ENCODE results near the gene KLHL29.

KLHL29 gene

GRCh38 chr2:23531280-23531679 is 146.3 kb downstream of the KLHL29 start:
- DNase-seq (ENCODE audit: low read depth) = no peak

GRCh38 chr2:23531881-23532280 is 146.9 kb downstream of the KLHL29 start:
- no peak for DNase-seq (ENCODE audit: low read depth)

GRCh38 chr2:23532391-23533337 is 147.7 kb downstream of the KLHL29 start:
- DNase-seq (ENCODE audit: low read depth) = no peak

GRCh38 chr2:23533338-23533695 is 148.3 kb downstream of the KLHL29 start:
- DNase-seq (ENCODE audit: low read depth) = no peak

GRCh38 chr2:23534771-23535170 is 149.8 kb downstream of the KLHL29 start:
- DNase-seq (ENCODE audit: low read depth) = no peak

- no peak for DNase-seq (ENCODE audit: low read depth)
Measured at GRCh38 chr2:23536326-23536725, 151.3 kb downstream of the KLHL29 start.

- no peak for DNase-seq (ENCODE audit: low read depth)
Measured at GRCh38 chr2:23537991-23538390, 153.0 kb downstream of the KLHL29 start.

GRCh38 chr2:23538566-23538965 is 153.6 kb downstream of the KLHL29 start:
- DNase-seq (ENCODE audit: low read depth) = no peak

- no peak for DNase-seq (ENCODE audit: low read depth)
Measured at GRCh38 chr2:23540804-23541360, 155.9 kb downstream of the KLHL29 start.

GRCh38 chr2:23541503-23542229 is 156.7 kb downstream of the KLHL29 start:
- DNase-seq (ENCODE audit: low read depth) = no peak

- no peak for DNase-seq (ENCODE audit: low read depth)
Measured at GRCh38 chr2:23542230-23542789, 157.3 kb downstream of the KLHL29 start.

- no peak for DNase-seq (ENCODE audit: low read depth)
Measured at GRCh38 chr2:23543302-23543701, 158.3 kb downstream of the KLHL29 start.

- DNase-seq (ENCODE audit: low read depth) = no peak
Measured at GRCh38 chr2:23543728-23544127, 158.7 kb downstream of the KLHL29 start.

- no peak for DNase-seq (ENCODE audit: low read depth)
Measured at GRCh38 chr2:23544589-23545295, 159.8 kb downstream of the KLHL29 start.

GRCh38 chr2:23545396-23545795 is 160.4 kb downstream of the KLHL29 start:
- DNase-seq (ENCODE audit: low read depth) = no peak

- DNase-seq (ENCODE audit: low read depth) = no peak
Measured at GRCh38 chr2:23545811-23546210, 160.8 kb downstream of the KLHL29 start.

- DNase-seq (ENCODE audit: low read depth) = no peak
Measured at GRCh38 chr2:23546913-23547312, 161.9 kb downstream of the KLHL29 start.

GRCh38 chr2:23547725-23548124 is 162.7 kb downstream of the KLHL29 start:
- no peak for DNase-seq (ENCODE audit: low read depth)

- no peak for DNase-seq (ENCODE audit: low read depth)
Measured at GRCh38 chr2:23548143-23548769, 163.3 kb downstream of the KLHL29 start.

GRCh38 chr2:23549051-23549450 is 164.1 kb downstream of the KLHL29 start:
- DNase-seq (ENCODE audit: low read depth) = no peak

GRCh38 chr2:23549821-23550530 is 165.0 kb downstream of the KLHL29 start:
- no peak for DNase-seq (ENCODE audit: low read depth)

Measured in GM04503 (cell line).